ENCODE results near the gene LMO7. TPM values are rescaled to one million over a fixed set of nuclear protein-coding genes. Genes with fewer than 3 reads are reported as not detected.

Gene LMO7
- total and polyA plus RNA-seq, 4 donors, result 17.5 to 69.6 (median 38.2) TPM

DNA sequence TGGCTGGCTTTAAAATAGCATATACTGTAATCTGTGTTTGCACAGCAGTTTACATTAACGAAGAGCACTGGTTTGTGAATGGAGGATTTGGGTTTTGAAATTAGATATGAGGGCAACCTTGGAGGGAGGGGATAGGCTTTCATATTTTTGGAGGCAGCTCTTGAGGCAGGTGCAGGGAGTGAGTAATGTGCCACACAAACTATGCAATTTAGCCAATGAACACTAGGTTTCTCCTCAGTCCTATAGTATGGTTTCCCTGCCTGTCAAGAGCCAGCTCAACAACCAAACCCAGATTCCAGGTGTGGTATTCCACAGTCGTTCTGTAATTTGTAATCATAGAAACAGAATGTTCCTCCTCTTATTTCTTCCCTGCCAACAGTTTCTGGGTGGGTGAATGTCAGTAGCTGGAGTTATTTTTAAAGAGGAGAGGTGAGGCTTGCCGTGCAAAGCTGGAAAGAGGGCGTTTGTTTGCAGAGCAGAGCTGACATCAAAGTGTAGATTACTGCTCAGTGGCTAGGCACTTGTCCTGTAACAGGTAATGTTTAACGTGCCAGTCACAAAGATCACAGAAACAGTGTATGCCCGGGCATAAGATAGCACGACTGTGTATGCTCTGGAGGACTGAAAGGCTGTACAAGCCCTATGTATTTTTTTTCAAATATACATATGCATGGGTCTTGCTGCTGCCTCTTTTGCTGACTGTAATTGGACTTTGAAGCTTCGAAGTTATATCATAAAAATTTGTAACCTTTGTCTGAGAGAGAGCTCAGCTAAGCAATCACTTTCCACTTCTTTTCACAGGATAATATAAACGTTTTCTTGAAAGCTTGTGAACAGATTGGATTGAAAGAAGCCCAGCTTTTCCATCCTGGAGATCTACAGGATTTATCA, 124.2 kb downstream of the LMO7 start:
- peak; percentile 54 for DNase-seq (ENCODE audit: low spot score)
- TF ChIP-seq RAD21 (IDR thresholded peaks at IDR 0.05), result peak; percentile 61 to 66
- TF ChIP-seq, protein P1, sequence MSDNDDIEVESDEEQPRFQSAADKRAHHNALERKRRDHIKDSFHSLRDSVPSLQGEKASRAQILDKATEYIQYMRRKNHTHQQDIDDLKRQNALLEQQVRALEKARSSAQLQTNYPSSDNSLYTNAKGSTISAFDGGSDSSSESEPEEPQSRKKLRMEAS (IDR thresholded peaks at IDR 0.05), result peak; percentile 70
- TF ChIP-seq, protein P2, sequence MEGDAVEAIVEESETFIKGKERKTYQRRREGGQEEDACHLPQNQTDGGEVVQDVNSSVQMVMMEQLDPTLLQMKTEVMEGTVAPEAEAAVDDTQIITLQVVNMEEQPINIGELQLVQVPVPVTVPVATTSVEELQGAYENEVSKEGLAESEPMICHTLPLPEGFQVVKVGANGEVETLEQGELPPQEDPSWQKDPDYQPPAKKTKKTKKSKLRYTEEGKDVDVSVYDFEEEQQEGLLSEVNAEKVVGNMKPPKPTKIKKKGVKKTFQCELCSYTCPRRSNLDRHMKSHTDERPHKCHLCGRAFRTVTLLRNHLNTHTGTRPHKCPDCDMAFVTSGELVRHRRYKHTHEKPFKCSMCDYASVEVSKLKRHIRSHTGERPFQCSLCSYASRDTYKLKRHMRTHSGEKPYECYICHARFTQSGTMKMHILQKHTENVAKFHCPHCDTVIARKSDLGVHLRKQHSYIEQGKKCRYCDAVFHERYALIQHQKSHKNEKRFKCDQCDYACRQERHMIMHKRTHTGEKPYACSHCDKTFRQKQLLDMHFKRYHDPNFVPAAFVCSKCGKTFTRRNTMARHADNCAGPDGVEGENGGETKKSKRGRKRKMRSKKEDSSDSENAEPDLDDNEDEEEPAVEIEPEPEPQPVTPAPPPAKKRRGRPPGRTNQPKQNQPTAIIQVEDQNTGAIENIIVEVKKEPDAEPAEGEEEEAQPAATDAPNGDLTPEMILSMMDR (IDR thresholded peaks at IDR 0.05; ENCODE audit: low read depth, low read length, missing input control), result peak; percentile 28
- TF ChIP-seq NR2F2 (IDR thresholded peaks at IDR 0.05), result no peak
- peak; percentile 68 for TF ChIP-seq FOXA1 (IDR thresholded peaks at IDR 0.05)
- peak; percentile 40 to 44 for TF ChIP-seq JUND (IDR thresholded peaks at IDR 0.05)
- peak; percentile 82 for TF ChIP-seq FOXA2 (IDR thresholded peaks at IDR 0.05)
- no peak for TF ChIP-seq ATF3 (IDR thresholded peaks at IDR 0.05)
- TF ChIP-seq GABPA (IDR thresholded peaks at IDR 0.05 in 1 of 2, conservative IDR thresholded peaks at IDR 0.05 in 1 of 2), result no peak
- peak; percentile 78 for TF ChIP-seq SP1 (IDR thresholded peaks at IDR 0.05)
- peak; percentile 97 for TF ChIP-seq TAF1 (conservative IDR thresholded peaks at IDR 0.05)
- TF ChIP-seq REST (IDR thresholded peaks at IDR 0.05), result peak; percentile 91
- TF ChIP-seq HNF4G (IDR thresholded peaks at IDR 0.05), result no peak
- TF ChIP-seq YY1 (IDR thresholded peaks at IDR 0.05), result peak; percentile 89
- peak; percentile 33 to 74 for TF ChIP-seq RXRA (IDR thresholded peaks at IDR 0.05)
- TF ChIP-seq HNF4A (conservative IDR thresholded peaks at IDR 0.05), result peak; percentile 65 to 73
- TF ChIP-seq ZBTB33 (IDR thresholded peaks at IDR 0.05), result peak; percentile 69
- TF ChIP-seq EGR1 (IDR thresholded peaks at IDR 0.05; ENCODE audit: low read depth in 2 of 2), result peak in 1 of 2 donors; percentile 59
- WGBS, result 14% methylated on average over 9 of the region's 9 CpGs
- Histone ChIP-seq H3K27ac (ENCODE audit: low read depth in 1 of 2, low read length in 2 of 2) (peak overlapping the region; percentile 82 to 84), H3K4me3 (ENCODE audit: low read depth in 1 of 3, low read length in 3 of 3) (peak overlapping the region; percentile 59 to 86 (median 71)), H3K36me3 (ENCODE audit: control insufficient read depth in 4 of 4, insufficient read depth in 3 of 4, low read depth in 1 of 4, low read length in 3 of 4) (no peaks in the 10 kb centered on the region), H3K9ac (ENCODE audit: low read depth in 1 of 2, low read length in 2 of 2) (peak overlapping the region; percentile 84 to 98), H3K4me1 (ENCODE audit: control insufficient read depth in 4 of 4, insufficient read depth in 4 of 4, low read length in 3 of 4) (peaks cover 4 to 35% (median 13%) of the 10 kb centered on the region in 4 donors), H3K27me3 (ENCODE audit: control insufficient read depth in 4 of 4, insufficient read depth in 4 of 4, low read length in 3 of 4) (no peaks in the 10 kb centered on the region), H3K9me3 (ENCODE audit: control insufficient read depth in 4 of 4, low read length in 3 of 4) (no peaks in the 10 kb centered on the region)
